HG03558 (cell line): ENCODE measurements around the gene LSG1.
"Not testable (repeated sequence)": the region's sequence is repeated elsewhere in the genome, so short reads cannot be mapped to it uniquely, and the experiment has no call there.

ENCODE experiments used
- ATAC-seq: cut with Tn5 transposase; IDR thresholded peaks from one replicate; pipeline ENCODE4 v1.9.1; 2021; ENCODE audit warnings: moderate number of reproducible peaks; ENCODE audit not compliant: unreplicated experiment; ENCODE audit errors: extremely low read depth

Gene LSG1

GRCh38 chr3:194661374-194661773 is 10.6 kb downstream of the LSG1 start:
- ATAC-seq = no peak

- ATAC-seq = no peak
Measured at GRCh38 chr3:194659778-194660177, 12.2 kb downstream of the LSG1 start.

- ATAC-seq = no peak
Measured at GRCh38 chr3:194658477-194659242, 13.3 kb downstream of the LSG1 start.

- ATAC-seq = no peak
Measured at GRCh38 chr3:194657439-194657838, 14.6 kb downstream of the LSG1 start.

GRCh38 chr3:194654443-194654842 is 17.5 kb downstream of the LSG1 start:
- peak; percentile 72 for ATAC-seq

GRCh38 chr3:194647747-194648146 is 24.2 kb downstream of the LSG1 start:
- ATAC-seq = no peak

GRCh38 chr3:194642769-194643168 is 29.2 kb downstream of the LSG1 start:
- no peak for ATAC-seq

GRCh38 chr3:194640829-194641228 is 31.2 kb downstream of the LSG1 start:
- no peak for ATAC-seq

GRCh38 chr3:194638991-194639605 is 32.9 kb downstream of the LSG1 start:
- ATAC-seq = no peak

- no peak for ATAC-seq
Measured at GRCh38 chr3:194637541-194638400, 34.2 kb downstream of the LSG1 start.

GRCh38 chr3:194637066-194637465 is 34.9 kb downstream of the LSG1 start:
- ATAC-seq = no peak

GRCh38 chr3:194633349-194634004 is 38.5 kb downstream of the LSG1 start, which contains the start of gene TMEM44:
TMEM44 (minus strand) TSS chr3:194633419; CDS start chr3:194633215, 204 bp downstream.
- ATAC-seq = peak; percentile 76

GRCh38 chr3:194632809-194633348 is 39.1 kb downstream of the LSG1 start:
- ATAC-seq = peak; percentile 53

GRCh38 chr3:194632226-194632808 is 39.7 kb downstream of the LSG1 start:
- no peak for ATAC-seq

GRCh38 chr3:194631696-194632095 is 40.3 kb downstream of the LSG1 start:
- ATAC-seq = no peak

- ATAC-seq = not testable (repeated sequence)
Measured at GRCh38 chr3:194630681-194631080, 41.3 kb downstream of the LSG1 start.

GRCh38 chr3:194624956-194625355 is 47.0 kb downstream of the LSG1 start:
- no peak for ATAC-seq

GRCh38 chr3:194623449-194624290 is 48.3 kb downstream of the LSG1 start:
- ATAC-seq = no peak
